Osteocyte (in vitro differentiated cells): ENCODE results near the gene P2RX5. TPM values are rescaled to one million over a fixed set of nuclear protein-coding genes. Genes with fewer than 3 reads are reported as not detected.

ENCODE experiments used
- DNase-seq: peaks from one replicate; pipeline ENCODE4 v3.0.0; 2021; ENCODE audit warnings: mixed read lengths; ENCODE audit not compliant: unreplicated experiment; ENCODE audit errors: extremely low spot score
- H3K27ac Mint-ChIP-seq: one replicate; pipeline ENCODE4 v1.8.0; 2021; ENCODE audit warnings: mild to moderate bottlenecking, mixed read lengths; ENCODE audit not compliant: unreplicated experiment
- H3K27me3 Mint-ChIP-seq: one replicate; pipeline ENCODE4 v1.8.0; 2021; ENCODE audit warnings: mixed read lengths; ENCODE audit not compliant: unreplicated experiment
- H3K36me3 Mint-ChIP-seq: one replicate; pipeline ENCODE4 v1.8.0; 2021; ENCODE audit warnings: mixed read lengths; ENCODE audit not compliant: unreplicated experiment
- H3K4me1 Mint-ChIP-seq: one replicate; pipeline ENCODE4 v1.8.0; 2021; ENCODE audit warnings: mixed read lengths; ENCODE audit not compliant: unreplicated experiment
- H3K4me3 Mint-ChIP-seq: one replicate; pipeline ENCODE4 v1.8.0; 2021; ENCODE audit warnings: mild to moderate bottlenecking, moderate library complexity, mixed read lengths; ENCODE audit not compliant: unreplicated experiment
- H3K9me3 Mint-ChIP-seq: one replicate; pipeline ENCODE4 v1.8.0; 2021; ENCODE audit warnings: mixed read lengths; ENCODE audit not compliant: unreplicated experiment
- CTCF ChIP-seq: fragments of 200-600 bp; sonication (generic); IDR thresholded peaks from 2 replicates; pipeline ENCODE4 v1.5.0; 2021; ENCODE audit warnings: antibody characterized with exemption, mild to moderate bottlenecking, moderate library complexity
- total RNA-seq: library from RNA; stranded (reverse); gene quantifications from 2 replicates; pipeline ENCODE4 v1.2.1, GENCODE V29; 2021

Gene P2RX5
- total RNA-seq, 1 donor from 2014 or later, result 0.43 TPM

- H3K27ac Mint-ChIP-seq, result no peak overlapping the region
- peaks cover 5% of the 10 kb centered on the region for H3K9me3 Mint-ChIP-seq
- H3K4me1 Mint-ChIP-seq, result peaks cover 8% of the 10 kb centered on the region
- peaks cover 29% of the 10 kb centered on the region for H3K27me3 Mint-ChIP-seq
- DNase-seq, result no peak
- no peak overlapping the region for H3K4me3 Mint-ChIP-seq
- no peaks in the 10 kb centered on the region for H3K36me3 Mint-ChIP-seq
- TF ChIP-seq CTCF, result no peak
Observed at GRCh38 chr17:3693141-3693540, 2.8 kb downstream of the P2RX5 start.

- Mint-ChIP-seq H3K36me3 (no peaks in the 10 kb centered on the region), H3K9me3 (no peaks in the 10 kb centered on the region), H3K4me1 (peaks cover 8% of the 10 kb centered on the region), H3K4me3 (no peak overlapping the region), H3K27me3 (peaks cover 21% of the 10 kb centered on the region), H3K27ac (no peak overlapping the region)
- no peak for DNase-seq
- TF ChIP-seq CTCF, result no peak
Observed at GRCh38 chr17:3692346-3692745, 3.6 kb downstream of the P2RX5 start.

GRCh38 chr17:3691617-3692067, 4.3 kb downstream of the P2RX5 start:
- no peaks in the 10 kb centered on the region for H3K9me3 Mint-ChIP-seq
- no peak for DNase-seq
- H3K4me3 Mint-ChIP-seq, result no peak overlapping the region
- TF ChIP-seq CTCF, result no peak
- H3K27ac Mint-ChIP-seq, result no peak overlapping the region
- H3K4me1 Mint-ChIP-seq, result peaks cover 8% of the 10 kb centered on the region
- peaks cover 18% of the 10 kb centered on the region for H3K27me3 Mint-ChIP-seq
- no peaks in the 10 kb centered on the region for H3K36me3 Mint-ChIP-seq

GRCh38 chr17:3690094-3690715, 5.8 kb downstream of the P2RX5 start:
- Mint-ChIP-seq H3K27ac (no peak overlapping the region), H3K4me1 (peaks cover 3% of the 10 kb centered on the region), H3K27me3 (peaks cover 16% of the 10 kb centered on the region), H3K9me3 (no peaks in the 10 kb centered on the region), H3K36me3 (no peaks in the 10 kb centered on the region), H3K4me3 (no peak overlapping the region)
- DNase-seq, result no peak
- TF ChIP-seq CTCF, result no peak

- H3K9me3 Mint-ChIP-seq, result no peaks in the 10 kb centered on the region
- H3K27me3 Mint-ChIP-seq, result peaks cover 14% of the 10 kb centered on the region
- no peaks in the 10 kb centered on the region for H3K36me3 Mint-ChIP-seq
- DNase-seq, result no peak
- TF ChIP-seq CTCF, result no peak
- no peak overlapping the region for H3K27ac Mint-ChIP-seq
- H3K4me1 Mint-ChIP-seq, result no peaks in the 10 kb centered on the region
- H3K4me3 Mint-ChIP-seq, result no peak overlapping the region
Observed at GRCh38 chr17:3689262-3690093, 6.5 kb downstream of the P2RX5 start.
